Neural cell (in vitro differentiated cells): ENCODE results near the gene ABCB4. TPM values are rescaled to one million over a fixed set of nuclear protein-coding genes. Genes with fewer than 3 reads are reported as not detected.

Experiments
- H2AFZ ChIP-seq: fragments of 200-600, 300-800 bp; sonication (generic), shearing (Covaris generic); 2 replicates; pipeline ENCODE4 v1.6.0; 2014; ENCODE audit warnings: low read depth, mild to moderate bottlenecking, antibody characterized with exemption, low read length, moderate library complexity
- H3F3A ChIP-seq: fragments of 200-600 bp; shearing (Covaris generic); 2 replicates; pipeline ENCODE4 v1.6.1; 2016; ENCODE audit warnings: mild to moderate bottlenecking, moderate library complexity, mixed read lengths, antibody characterized with exemption, low read length; ENCODE audit not compliant: insufficient read depth, poor library complexity, severe bottlenecking
- H3K27ac ChIP-seq: fragments of 200-600, 300-800 bp; sonication (generic), shearing (Covaris generic); 2 replicates; pipeline ENCODE4 v1.5.1; 2014; ENCODE audit warnings: mild to moderate bottlenecking, low read length, moderate library complexity
- H3K27me3 ChIP-seq: fragments of 300-800, 200-600 bp; sonication (generic), shearing (Covaris generic); 2 replicates; pipeline ENCODE4 v1.6.0; 2014; ENCODE audit warnings: mild to moderate bottlenecking, low read depth, low read length, moderate library complexity; ENCODE audit not compliant: insufficient read depth
- H3K36me3 ChIP-seq: fragments of 300-800, 200-600 bp; sonication (generic), shearing (Covaris generic); 2 replicates; pipeline ENCODE4 v1.5.1; 2014; ENCODE audit warnings: mild to moderate bottlenecking, antibody characterized with exemption, low read length, moderate library complexity; ENCODE audit not compliant: insufficient read depth
- H3K4me2 ChIP-seq: fragments of 300-800, 200-600 bp; sonication (generic), shearing (Covaris generic); 2 replicates; pipeline ENCODE4 v1.6.0; 2014; ENCODE audit warnings: mild to moderate bottlenecking, low read length
- H3K4me3 ChIP-seq: fragments of 300-800, 200-600 bp; sonication (generic), shearing (Covaris generic); 2 replicates; pipeline ENCODE4 v1.5.1; 2014; ENCODE audit warnings: mild to moderate bottlenecking, low read length, moderate library complexity
- H3K79me2 ChIP-seq: fragments of 200-600 bp; shearing (Covaris generic); replicated peaks from 2 replicates; pipeline ENCODE4 v1.6.0; 2014; ENCODE audit warnings: mild to moderate bottlenecking, low read length, moderate library complexity; ENCODE audit not compliant: insufficient read depth
- H3K9ac ChIP-seq: fragments of 300-800, 200-600 bp; sonication (generic), shearing (Covaris generic); 2 replicates; pipeline ENCODE4 v1.6.1; 2016; ENCODE audit warnings: mild to moderate bottlenecking, low read length, mixed read lengths
- H3K9me2 ChIP-seq: fragments of 200-600 bp; shearing (Covaris generic); 2 replicates; pipeline ENCODE4 v1.6.1; 2016; ENCODE audit warnings: mild to moderate bottlenecking, low read length, mixed read lengths; ENCODE audit not compliant: insufficient read depth
- H3K9me3 ChIP-seq: fragments of 200-600, 300-800 bp; sonication (generic), shearing (Covaris generic); 2 replicates; pipeline ENCODE4 v1.6.1; 2016; ENCODE audit warnings: mild to moderate bottlenecking, mixed run types, low read length, moderate library complexity, mixed read lengths
- H4K20me1 ChIP-seq: fragments of 200-600 bp; shearing (Covaris generic); 2 replicates; pipeline ENCODE4 v1.6.1; 2016; ENCODE audit warnings: mild to moderate bottlenecking, mixed run types; ENCODE audit not compliant: insufficient read depth
- EP300 ChIP-seq: fragments of 450-650 bp; conservative IDR thresholded peaks from 2 replicates; pipeline ENCODE4 v1.6.1; 2014; ENCODE audit warnings: antibody characterized with exemption, mild to moderate bottlenecking, moderate library complexity; ENCODE audit not compliant: poor library complexity, severe bottlenecking
- EZH2 ChIP-seq: fragments of 200-600, 300-800 bp; shearing (Covaris generic), sonication (generic); IDR thresholded peaks from 2 replicates; pipeline ENCODE4 v1.6.1; 2014; ENCODE audit warnings: antibody characterized with exemption, low read length, borderline replicate concordance, mild to moderate bottlenecking; ENCODE audit not compliant: insufficient read depth, poor library complexity, severe bottlenecking
- MXI1 ChIP-seq: fragments of 450-650 bp; conservative IDR thresholded peaks from 2 replicates; pipeline ENCODE4 v1.6.1; 2014; ENCODE audit warnings: antibody characterized with exemption, mild to moderate bottlenecking; ENCODE audit not compliant: poor library complexity, severe bottlenecking
- POLR2AphosphoS5 ChIP-seq: IDR thresholded peaks from 2 replicates; pipeline ENCODE4 v1.6.1; 2012
- RAD21 ChIP-seq: fragments of 450-650 bp; conservative IDR thresholded peaks from 2 replicates; pipeline ENCODE4 v1.6.1; 2014; ENCODE audit warnings: antibody characterized with exemption, mild to moderate bottlenecking, moderate library complexity
- REST ChIP-seq: IDR thresholded peaks from 2 replicates; pipeline ENCODE4 v1.6.1; 2012; ENCODE audit warnings: borderline replicate concordance
- TAF1 ChIP-seq: IDR thresholded peaks from 2 replicates; pipeline ENCODE4 v1.6.1; 2012; ENCODE audit warnings: low read depth
- polyA minus RNA-seq: library from RNA; depleted of rRNA, polyadenylated mRNA; stranded (reverse); fragments of >200 nt; gene quantifications from 2 replicates; pipeline ENCODE4 v1.2.3, GENCODE V29; 2014
- polyA plus RNA-seq: library from polyadenylated mRNA; depleted of rRNA; stranded (reverse); fragments of >200 nt; gene quantifications from 2 replicates; pipeline ENCODE4 v1.2.3, GENCODE V29; 2014

The ABCB4 gene
- polyA plus RNA-seq (not detected in 2 replicates), polyA minus RNA-seq (not detected in 2 replicates)

- H3K36me3 ChIP-seq: no peaks in the 10 kb centered on the region
- H3K9me3 ChIP-seq: no peaks in the 10 kb centered on the region
- no peaks in the 10 kb centered on the region for H3F3A ChIP-seq
- H4K20me1 ChIP-seq: no peaks in the 10 kb centered on the region
- H3K9me2 ChIP-seq: no peaks in the 10 kb centered on the region
- peak within 1 kb of the TSS; percentile 46 for H3K4me3 ChIP-seq
- peaks cover 28% of the 10 kb centered on the region for H3K27me3 ChIP-seq
- TF ChIP-seq MXI1: no peak
- no peak for TF ChIP-seq EP300
- no peaks in the 10 kb centered on the region for H3K79me2 ChIP-seq
- no peak within 1 kb of the TSS for H2AFZ ChIP-seq
- H3K9ac ChIP-seq: no peak within 1 kb of the TSS
- no peak within 1 kb of the TSS for H3K27ac ChIP-seq
- no peak within 1 kb of the TSS for H3K4me2 ChIP-seq
These were observed at the start of gene ABCB4 for GRCh38 chr7:87475359-87476178. Gene ABCB4, minus strand, starts transcription at chr7:87475680. Its CDS starts 215 bp downstream, at chr7:87475465.

- Histone ChIP-seq H4K20me1 (no peaks in the 10 kb centered on the region), H3K9ac (no peak overlapping the region), H3K9me3 (no peaks in the 10 kb centered on the region), H3F3A (no peaks in the 10 kb centered on the region), H3K9me2 (no peaks in the 10 kb centered on the region), H2AFZ (no peak overlapping the region), H3K36me3 (no peaks in the 10 kb centered on the region), H3K4me2 (no peak overlapping the region), H3K27me3 (no peaks in the 10 kb centered on the region), H3K4me3 (no peak overlapping the region), H3K79me2 (no peaks in the 10 kb centered on the region), H3K27ac (no peak overlapping the region)
- TF ChIP-seq MXI1 (no peak), POLR2AphosphoS5 (no peak), EP300 (no peak), TAF1 (no peak), EZH2 (no peak), REST (no peak)
These were observed 43.3 kb upstream of the ABCB4 start for GRCh38 chr7:87518735-87519134.

- Histone ChIP-seq H3K9ac (no peak overlapping the region), H3K27me3 (no peaks in the 10 kb centered on the region), H3K4me2 (no peak overlapping the region), H3K4me3 (no peak overlapping the region), H3K79me2 (no peaks in the 10 kb centered on the region), H2AFZ (no peak overlapping the region), H3K9me2 (no peaks in the 10 kb centered on the region), H3K36me3 (no peaks in the 10 kb centered on the region), H3K9me3 (no peaks in the 10 kb centered on the region), H3K27ac (no peak overlapping the region), H4K20me1 (no peaks in the 10 kb centered on the region), H3F3A (no peaks in the 10 kb centered on the region)
- TF ChIP-seq REST (no peak), RAD21 (no peak), TAF1 (no peak), POLR2AphosphoS5 (no peak)
These were observed 42.4 kb upstream of the ABCB4 start for GRCh38 chr7:87517891-87518290.
